NCI-H2196 treated with DMSO at 0.1 percent for 48 hours (cell line): Measurements from ENCODE around the gene CLTA.
A peak's percentile ranks its signal among the peaks of the same experiment; 100 is the strongest.
"Not testable (repeated sequence)": the region's sequence is repeated elsewhere in the genome, so short reads cannot be mapped to it uniquely, and the experiment has no call there.

Source experiments
- DNase-seq: peaks from one replicate; lab custom pipeline; 2025; ENCODE audit not compliant: unreplicated experiment; lab: John Stamatoyannopoulos, UW

CLTA gene

DNA sequence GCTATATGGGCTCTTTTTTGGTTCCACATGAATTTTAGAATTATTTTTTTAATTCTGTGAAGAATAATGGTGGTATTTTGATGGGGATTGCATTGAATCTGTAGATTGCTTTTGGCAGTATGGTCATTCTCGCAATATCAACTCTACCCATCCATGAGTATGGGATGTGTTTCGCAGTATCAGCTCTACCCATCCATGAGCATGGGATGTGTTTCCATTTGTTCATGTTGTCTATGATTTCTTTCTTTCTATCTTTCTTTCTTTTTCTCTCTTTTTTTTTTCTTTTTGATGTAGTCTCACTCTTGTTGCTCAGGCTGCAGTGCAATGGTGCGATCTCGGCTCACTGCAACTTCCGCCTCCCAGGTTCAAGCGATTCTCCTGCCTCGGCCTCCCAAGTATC, 48.5 kb downstream of the CLTA start:
- DNase-seq: not testable (repeated sequence)

DNA sequence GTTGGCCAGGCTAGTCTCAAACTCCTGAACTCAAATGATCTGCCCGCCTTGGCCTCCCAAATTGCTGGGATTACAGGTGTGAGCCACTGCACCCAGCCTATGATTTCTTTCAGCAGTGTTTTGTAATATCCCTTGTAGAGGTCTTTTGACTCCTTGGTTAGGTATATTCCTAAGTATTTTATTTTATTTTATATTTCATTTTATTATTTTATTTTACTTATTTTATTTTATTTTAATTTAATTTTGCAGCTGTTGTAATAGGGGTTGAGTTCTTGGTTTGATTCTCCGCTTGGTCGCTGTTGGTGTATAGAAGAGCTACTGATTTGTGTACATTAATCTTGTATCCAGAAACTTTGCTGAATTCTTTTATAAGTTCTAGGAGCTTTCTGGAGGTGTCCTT, 49.0 kb downstream of the CLTA start:
- not testable (repeated sequence) for DNase-seq

DNA sequence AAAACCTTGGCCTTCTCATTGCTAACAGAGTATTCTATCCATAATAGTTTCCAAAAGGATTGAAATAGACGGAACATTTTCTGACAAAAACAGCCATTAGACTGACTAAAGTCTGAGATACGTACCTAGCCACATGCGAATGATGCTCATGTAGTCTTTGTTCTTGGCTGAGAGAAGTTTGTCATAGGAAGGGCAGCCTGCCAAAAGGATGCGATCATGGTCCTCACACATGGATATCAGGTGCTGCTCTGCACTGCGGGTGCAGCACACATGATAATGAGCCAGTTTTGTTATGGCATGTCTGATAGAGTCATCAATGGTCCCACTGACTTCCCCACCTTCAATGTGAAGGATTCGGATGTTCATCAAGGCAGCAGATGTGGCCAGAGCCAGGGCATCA, 55.2 kb downstream of the CLTA start:
- DNase-seq: no peak

DNA sequence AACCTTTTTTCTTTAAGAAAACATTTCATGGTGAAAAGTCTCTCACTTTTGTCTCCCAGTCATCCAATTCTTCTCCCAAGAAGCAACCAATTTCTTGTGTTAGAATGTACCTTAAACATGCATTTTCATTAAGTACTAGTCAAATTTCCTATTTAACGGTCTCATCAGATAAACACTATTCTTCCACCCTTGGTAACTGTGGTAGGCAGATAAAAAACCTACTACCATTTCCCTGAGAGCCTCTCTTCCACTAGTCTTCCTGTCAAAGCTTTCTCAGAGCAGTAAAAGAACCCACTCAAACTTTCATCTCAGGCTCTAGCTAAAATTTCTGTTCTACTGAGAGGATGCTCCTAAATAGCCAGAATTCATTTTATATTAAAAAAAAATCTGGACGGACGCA, 56.6 kb downstream of the CLTA start:
- DNase-seq: no peak

DNA sequence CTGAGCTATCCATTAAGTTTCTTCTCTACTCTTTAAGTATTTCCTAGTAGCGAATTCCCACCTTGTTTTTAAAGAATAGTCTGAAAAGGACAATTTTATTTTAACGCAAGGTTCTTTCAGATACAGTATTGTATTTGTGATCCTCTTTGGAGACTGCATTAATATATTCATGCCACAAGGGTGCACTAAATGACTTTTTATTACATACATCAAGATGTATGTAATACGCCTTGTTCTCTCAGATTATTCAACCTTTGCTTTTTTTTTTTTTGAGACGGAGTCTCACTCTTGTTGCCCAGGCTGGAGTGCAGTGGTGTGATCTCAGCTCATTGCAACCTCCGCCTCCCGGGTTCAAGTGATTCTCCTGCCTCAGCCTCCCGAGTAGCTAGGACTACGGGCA, 57.3 kb downstream of the CLTA start:
- peak; percentile 5 for DNase-seq

DNA sequence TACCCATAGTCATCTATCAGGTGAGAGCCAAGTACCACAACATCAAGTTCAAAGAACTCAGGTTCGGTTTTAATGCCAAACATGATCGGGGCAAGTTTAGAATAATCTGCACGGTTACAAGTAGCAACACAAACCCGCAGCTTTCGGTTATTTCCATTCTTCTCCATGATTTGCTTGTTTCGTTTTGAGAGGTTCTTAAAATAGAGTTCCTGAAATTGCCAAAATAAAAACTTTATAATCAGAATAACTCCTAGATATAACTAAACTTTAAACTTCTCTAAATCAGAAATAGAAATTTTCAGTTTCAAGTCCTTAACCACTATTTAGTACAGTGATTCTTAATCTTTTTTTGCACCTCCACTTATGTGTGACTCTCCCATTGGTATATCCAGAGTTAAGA, 58.5 kb downstream of the CLTA start:
- DNase-seq: no peak

DNA sequence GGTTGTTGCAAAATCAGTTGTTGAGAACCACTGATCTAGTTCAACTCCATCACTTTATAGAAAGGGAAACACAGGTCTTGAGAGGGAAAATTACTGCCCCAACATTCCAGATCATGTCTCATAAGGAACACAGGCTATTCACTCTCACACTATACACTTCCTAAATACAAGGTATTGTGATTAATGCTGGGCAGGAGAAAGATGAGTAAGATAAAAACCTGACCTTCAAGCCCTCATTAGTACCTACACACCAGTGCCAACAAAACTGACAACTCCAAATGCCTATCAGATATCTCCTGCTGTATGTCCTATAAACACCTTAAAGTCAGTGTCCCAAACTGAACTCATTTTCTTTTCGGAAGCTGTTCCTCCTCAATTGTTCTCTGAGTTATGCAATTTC, 59.4 kb downstream of the CLTA start:
- DNase-seq: no peak

DNA sequence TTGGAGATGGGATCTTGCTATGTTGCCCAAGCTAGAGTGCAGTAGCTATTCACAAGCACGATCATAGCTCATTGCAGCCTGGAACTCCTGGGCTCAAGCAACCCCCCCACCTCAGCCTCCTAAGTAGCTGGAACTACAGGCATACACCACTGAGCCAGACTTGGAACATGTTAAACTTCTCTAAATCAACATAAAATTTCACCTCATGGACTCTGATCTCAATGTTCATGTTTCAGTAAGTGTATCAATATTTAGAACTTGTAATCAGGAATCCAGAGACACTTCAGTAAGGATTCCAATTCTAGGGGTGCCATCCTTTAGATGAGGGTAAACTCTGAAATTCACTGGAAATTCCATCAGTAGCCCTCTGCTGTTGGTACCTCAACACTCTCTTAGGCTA, 60.7 kb downstream of the CLTA start:
- DNase-seq: no peak

DNA sequence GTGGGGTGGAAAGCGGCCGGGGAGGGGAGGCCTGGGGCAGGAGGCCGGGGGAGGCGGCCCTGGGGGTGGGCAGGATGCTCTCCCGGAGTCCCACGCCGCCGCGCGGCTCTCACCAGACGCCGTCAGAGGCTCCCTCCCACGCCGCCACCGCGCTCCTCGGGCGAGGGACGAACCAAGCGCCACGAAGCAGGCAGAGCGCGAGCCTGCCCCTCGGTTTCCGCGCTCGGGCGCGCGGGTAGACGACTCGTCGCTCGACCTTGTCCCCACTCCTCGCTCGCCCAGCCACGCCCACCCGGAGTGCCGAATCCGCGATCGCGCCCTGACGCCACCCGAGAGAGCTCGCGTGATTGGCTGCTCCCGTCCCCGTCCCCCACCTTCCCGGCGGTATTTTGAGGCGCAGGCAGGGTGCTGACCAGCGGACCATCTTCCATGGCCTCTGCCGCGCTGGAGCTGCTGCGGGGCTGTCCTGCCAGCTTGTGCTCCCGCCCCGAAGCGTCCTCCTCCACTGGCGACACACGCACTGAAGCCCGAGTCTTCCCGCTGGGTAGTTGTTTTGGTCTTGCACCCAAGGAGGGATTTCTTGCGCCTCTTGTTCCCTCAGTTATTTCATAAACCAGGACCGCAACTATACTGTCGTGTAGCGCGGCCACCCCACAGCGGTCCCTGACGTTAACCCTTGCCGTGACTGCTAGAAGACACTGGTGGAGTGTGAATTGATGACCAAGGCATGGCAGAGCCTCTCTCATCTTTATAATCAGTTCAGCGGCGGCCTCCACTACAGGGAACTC, 67.7 kb downstream of the CLTA start, which contains the start of gene GNE:
Gene GNE (minus strand): TSS at position 241 of the 788 bp plus-strand sequence. CDS start 9,093 bp downstream, outside the sequence.
- DNase-seq: peak; percentile 92

DNA sequence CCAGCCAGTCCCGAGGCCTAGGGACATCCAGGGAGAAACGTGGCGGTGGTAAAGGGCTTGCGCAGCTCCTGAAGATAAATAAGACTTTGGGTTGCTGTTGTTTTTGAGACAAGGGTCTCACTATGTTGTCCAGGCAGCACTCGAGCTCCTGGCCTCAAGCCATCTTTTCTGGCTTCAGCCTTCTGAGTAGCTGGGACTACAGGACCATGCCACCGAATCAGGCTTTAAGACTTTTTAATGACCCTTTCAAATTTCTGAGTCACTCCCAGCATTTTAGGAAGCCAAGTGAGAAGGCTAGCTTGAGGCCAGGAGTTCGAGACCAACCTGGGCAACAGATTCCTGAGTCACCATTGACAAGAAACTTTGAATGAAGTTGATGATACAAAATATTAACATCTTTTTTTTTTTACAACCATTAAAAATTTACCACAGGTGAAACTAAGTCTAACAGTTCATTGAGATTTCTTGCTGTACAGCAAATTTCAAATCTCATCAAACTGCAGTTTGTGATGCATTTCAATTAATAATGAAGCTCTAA, 68.3 kb downstream of the CLTA start:
- no peak for DNase-seq
